Measurements from ENCODE around the gene EPM2A.

The EPM2A gene

DNA sequence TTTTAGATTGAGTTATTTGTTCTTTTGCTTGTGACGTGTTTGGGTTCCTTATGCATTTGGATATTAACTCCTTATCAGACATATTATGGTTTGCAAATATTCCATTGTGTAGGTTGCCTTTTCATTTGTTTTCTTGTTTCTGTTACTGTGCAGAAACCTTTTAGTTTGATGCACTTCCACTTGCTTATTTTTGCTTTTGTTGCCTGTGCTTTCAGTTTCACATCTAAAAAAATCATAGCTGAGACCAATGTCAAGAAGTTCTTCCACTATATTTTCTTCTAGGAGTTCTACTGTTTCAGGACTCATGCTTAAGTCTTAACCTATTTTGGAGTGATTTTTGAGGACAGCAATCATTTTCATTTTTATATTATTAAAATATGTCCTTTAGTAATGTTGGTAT is 113.5 kb downstream of the EPM2A start:
- TF ChIP-seq, protein P1, sequence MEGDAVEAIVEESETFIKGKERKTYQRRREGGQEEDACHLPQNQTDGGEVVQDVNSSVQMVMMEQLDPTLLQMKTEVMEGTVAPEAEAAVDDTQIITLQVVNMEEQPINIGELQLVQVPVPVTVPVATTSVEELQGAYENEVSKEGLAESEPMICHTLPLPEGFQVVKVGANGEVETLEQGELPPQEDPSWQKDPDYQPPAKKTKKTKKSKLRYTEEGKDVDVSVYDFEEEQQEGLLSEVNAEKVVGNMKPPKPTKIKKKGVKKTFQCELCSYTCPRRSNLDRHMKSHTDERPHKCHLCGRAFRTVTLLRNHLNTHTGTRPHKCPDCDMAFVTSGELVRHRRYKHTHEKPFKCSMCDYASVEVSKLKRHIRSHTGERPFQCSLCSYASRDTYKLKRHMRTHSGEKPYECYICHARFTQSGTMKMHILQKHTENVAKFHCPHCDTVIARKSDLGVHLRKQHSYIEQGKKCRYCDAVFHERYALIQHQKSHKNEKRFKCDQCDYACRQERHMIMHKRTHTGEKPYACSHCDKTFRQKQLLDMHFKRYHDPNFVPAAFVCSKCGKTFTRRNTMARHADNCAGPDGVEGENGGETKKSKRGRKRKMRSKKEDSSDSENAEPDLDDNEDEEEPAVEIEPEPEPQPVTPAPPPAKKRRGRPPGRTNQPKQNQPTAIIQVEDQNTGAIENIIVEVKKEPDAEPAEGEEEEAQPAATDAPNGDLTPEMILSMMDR (IDR thresholded peaks at IDR 0.05; ENCODE audit: borderline replicate concordance, insufficient read depth, low read depth, low read length), result no peak
- H3K4me3 ChIP-seq (ENCODE audit: low read depth, low read length), result no peak overlapping the region

DNA sequence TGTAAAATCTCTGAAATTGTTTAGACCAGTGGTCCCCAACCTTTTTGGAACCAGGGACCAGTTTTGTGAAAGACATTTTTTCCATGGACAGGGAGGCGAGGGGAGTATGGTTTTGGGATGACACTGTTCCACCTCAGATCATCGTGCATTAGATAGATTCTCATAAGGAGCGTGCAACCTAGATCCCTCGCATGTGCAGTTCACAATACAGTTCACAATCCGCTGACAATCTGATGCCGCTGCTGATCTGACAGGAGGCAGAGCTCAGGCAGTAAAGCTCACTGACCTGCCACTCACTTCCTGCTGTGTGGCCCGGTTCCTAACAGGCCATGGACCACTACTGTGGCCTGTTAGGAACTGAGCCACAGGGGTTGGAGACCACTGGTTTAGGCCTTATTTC is 115.2 kb downstream of the EPM2A start:
- H3K4me3 ChIP-seq (ENCODE audit: low read depth, low read length), result no peak overlapping the region
- TF ChIP-seq, protein P1 (IDR thresholded peaks at IDR 0.05; ENCODE audit: borderline replicate concordance, insufficient read depth, low read depth, low read length), result no peak

DNA sequence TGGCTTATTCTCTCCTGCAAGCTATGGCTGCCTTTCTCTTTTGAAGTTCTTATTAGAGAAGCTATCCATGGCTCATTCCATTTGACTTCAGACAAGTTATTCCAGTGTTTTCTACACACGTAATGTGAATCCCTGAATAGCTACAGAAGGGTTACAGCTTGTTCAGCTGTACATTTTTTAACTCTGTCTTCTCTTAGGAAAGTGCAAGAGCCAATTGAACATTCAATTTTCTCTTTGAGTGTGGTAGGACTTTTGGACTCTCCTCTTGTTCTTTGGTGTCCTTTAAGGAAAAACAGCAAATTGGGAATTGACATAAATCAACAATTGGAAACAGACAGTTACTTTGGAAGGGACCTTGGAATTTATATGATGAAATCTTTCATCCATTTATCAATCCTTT is 125.8 kb downstream of the EPM2A start:
- H3K4me3 ChIP-seq (ENCODE audit: low read depth, low read length), result no peak overlapping the region
- TF ChIP-seq, protein P1 (IDR thresholded peaks at IDR 0.05; ENCODE audit: borderline replicate concordance, insufficient read depth, low read depth, low read length), result no peak

DNA sequence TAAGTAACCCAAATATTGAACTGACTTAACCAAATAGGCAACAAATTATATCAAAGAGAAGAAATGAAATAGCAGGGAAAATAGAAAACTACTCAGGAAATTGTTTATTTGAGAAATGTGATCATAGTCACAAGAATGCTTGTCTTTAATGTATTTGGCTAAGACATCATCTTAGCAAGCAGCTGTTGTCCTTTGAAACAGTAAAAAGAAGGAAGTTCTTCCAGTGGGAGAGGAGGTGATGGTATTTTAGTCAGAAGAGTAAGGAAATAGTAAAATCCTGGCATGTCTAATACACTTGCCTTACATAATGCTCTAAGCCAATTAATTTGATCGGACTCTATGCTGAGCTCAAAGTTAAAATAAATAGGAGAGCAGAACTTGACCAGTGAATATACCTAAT is 126.5 kb downstream of the EPM2A start:
- TF ChIP-seq, protein P1 (IDR thresholded peaks at IDR 0.05; ENCODE audit: borderline replicate concordance, insufficient read depth, low read depth, low read length), result no peak
- H3K4me3 ChIP-seq (ENCODE audit: low read depth, low read length), result no peak overlapping the region

DNA sequence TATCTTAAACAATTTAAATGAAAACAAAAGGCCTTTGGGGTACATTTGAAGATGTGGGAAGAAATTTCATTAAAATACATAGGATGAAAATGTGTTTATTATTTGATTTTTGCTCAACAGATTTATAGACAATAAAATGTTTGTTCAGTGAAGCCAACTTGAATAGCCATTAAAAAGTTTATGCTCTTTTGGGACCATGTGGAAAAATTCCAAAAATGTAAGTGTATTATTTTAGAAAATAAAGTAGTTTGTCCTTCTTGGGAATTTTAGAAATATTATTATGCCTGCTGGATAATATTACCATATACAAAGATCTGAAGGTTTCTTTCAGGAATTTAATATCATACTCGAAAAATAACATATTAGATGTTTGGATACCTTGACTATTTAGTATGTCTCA is 131.3 kb downstream of the EPM2A start:
- H3K4me3 ChIP-seq (ENCODE audit: low read depth, low read length), result no peak overlapping the region
- TF ChIP-seq, protein P1 (IDR thresholded peaks at IDR 0.05; ENCODE audit: borderline replicate concordance, insufficient read depth, low read depth, low read length), result no peak

GRCh38 chr6:145603424-145603833 is 131.9 kb downstream of the EPM2A start:
- H3K4me3 ChIP-seq (ENCODE audit: low read depth, low read length), result no peak overlapping the region
- TF ChIP-seq, protein P1 (IDR thresholded peaks at IDR 0.05; ENCODE audit: borderline replicate concordance, insufficient read depth, low read depth, low read length), result no peak

DNA sequence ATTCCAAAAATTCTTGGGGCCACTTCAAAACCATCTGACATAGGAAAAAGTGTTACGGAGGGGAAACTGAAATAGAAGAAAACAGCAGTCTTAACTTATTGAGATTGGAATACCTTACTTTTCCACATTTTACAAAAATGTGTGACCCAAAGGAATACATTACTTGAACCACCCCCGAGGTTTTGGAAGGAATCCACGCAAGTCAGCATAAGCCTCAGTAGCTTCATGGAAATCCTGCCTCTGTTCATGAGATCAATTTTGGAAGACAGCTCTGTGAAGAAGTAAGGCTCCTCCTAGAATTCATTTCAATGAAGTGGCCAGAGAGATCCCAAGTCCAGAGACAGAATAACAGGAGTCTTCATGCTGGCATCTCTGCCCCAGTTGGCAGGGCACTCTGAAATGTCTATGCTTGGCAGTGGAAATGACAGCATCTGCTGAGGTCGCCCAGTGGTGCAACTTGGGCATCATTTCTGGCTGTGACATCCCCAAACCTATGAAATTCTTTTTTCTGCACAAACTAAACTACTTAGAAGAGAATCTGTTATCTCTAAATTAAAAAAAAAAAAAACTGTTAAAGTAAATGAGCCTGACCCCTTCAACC is 132.5 kb downstream of the EPM2A start:
- TF ChIP-seq, protein P1 (IDR thresholded peaks at IDR 0.05; ENCODE audit: borderline replicate concordance, insufficient read depth, low read depth, low read length), result no peak
- no peak overlapping the region for H3K4me3 ChIP-seq (ENCODE audit: low read depth, low read length)
